CD4-positive, alpha-beta T cell treated with Interleukin-17A for 1 hour (primary cell): ENCODE measurements around the gene DPP7.
"Not testable (repeated sequence)": the region's sequence is repeated elsewhere in the genome, so short reads cannot be mapped to it uniquely, and the experiment has no call there.

Experiments used
- DNase-seq: peaks from one replicate; pipeline ENCODE4 v3.0.0-alpha.2; 2020

DPP7 gene

GRCh38 chr9:137128862-137129455 lies 14.4 kb upstream of the DPP7 start:
- DNase-seq: peak; percentile 29

DNA sequence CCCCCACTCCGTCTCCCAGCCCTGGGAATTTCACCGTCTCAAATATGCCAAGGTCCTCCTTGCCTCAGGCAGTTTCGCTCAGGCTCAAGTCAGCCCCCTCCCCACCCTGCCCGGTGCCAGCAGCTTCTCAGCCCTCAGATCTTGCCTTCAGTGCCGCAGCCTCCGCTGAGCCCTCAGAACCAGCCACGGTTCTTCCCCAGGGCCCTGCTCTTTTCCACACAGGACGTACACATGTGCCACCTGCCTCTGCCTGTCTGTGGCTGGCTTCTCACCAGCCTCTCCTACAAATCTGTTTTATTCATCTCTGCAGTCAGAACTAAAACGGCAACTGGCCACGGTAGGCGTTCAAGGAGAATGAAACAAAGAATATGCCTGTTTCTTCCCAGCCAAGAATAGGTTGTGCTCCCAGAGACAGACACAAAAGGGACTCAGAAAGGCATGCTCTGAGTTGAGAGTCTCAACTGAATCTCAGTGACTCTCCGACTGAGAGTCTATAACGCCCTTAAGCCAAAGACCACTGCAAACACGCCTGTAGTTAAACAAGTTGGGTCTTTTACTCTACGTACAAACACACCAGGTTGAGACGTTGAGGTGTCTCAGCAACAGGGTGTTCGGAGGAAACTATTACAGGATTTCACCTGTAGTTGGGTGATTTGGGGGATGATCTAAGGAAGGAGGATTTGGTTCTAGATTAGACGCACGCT lies 13.8 kb upstream of the DPP7 start:
- peak; percentile 32 for DNase-seq

- peak; percentile 56 for DNase-seq
Measured at GRCh38 chr9:137127301-137128157, 13.0 kb upstream of the DPP7 start.

DNA sequence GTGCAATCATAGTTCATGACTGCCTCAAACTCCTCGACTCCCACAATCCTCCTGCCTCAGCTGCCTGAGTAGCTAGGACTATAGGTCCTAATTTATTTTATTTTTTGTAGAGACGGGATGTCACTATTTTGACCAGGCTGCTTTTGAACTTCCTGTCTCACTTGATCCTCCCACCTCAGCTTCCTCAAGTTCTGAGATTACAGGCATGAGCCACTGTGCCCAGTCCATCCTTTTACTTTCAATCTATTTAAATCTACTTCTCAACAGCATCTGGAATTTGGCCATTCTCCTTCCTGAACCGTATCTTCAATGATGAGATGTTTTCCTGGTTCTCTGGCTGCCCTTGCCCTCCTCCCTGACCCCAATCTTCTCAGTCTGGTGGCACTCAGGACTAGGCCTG lies 12.3 kb upstream of the DPP7 start:
- no peak for DNase-seq

GRCh38 chr9:137123952-137124462 lies 9.5 kb upstream of the DPP7 start:
- DNase-seq: not testable (repeated sequence)

DNA sequence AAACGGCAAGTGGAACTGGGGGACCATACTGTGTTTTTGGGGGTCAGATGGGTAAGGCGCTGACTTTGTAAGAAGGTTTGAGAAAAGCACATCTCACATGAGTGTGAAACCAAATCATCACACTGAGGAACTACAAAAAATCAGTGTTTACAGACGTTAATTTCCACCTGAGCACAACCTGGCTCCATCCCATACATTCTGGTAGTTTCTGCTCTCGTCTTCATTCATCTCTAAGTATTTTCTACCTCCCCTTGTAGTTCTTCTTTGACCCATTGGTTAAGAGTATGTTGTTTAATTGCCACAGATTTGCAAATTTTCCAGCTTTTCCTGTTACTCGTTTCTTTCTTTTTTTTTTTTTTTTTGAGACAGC lies 8.9 kb upstream of the DPP7 start:
- no peak for DNase-seq

- DNase-seq: not testable (repeated sequence)
Measured at GRCh38 chr9:137122796-137123467, 8.4 kb upstream of the DPP7 start.

DNA sequence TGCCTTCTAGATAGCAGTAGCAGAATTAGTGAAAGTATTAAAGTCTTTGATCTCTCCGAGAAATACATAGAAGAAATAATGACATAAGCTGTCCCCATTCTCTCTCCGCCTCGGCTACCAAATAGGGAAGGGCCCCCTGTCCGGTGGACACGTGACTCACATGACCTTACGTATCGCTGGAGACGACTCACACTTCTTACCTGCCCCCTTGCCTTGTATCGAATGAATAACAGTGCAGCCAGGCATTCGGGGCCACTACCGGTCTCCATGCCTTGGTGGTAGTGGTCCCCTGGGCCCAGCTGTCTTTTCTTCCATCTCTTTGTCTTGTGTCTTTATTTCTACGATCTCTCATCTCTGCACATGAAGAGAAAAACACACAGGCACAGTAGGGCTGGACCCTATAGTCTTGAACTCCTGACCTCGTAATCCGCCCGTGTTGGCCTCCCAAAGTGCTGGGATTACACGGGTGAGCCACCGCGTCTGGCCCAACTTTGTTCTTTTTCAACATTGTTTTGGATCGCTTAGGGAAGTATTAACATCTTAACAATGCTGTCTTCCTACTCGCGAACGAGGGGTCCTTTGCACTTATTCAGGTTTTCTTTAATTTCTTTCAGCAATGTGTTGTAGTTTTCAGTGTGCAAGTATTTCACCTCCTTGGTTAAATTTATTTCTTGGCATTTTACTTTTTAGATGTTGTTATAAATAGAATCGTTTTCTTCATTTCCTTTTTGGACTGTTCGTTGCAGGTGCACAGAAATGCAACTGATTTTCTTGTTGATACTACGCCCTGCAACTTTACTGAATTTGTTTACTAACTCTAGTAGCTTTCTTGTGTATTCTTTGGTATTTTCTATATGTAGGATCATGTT lies 7.6 kb upstream of the DPP7 start:
- DNase-seq: not testable (repeated sequence)

- not testable (repeated sequence) for DNase-seq
Measured at GRCh38 chr9:137118092-137118603, 3.6 kb upstream of the DPP7 start.

GRCh38 chr9:137117269-137117731 lies 2.8 kb upstream of the DPP7 start:
- DNase-seq: no peak

- DNase-seq: no peak
Measured at GRCh38 chr9:137116728-137117127, 2.2 kb upstream of the DPP7 start.

GRCh38 chr9:137116027-137116507 lies 1.5 kb upstream of the DPP7 start:
- no peak for DNase-seq

- DNase-seq: no peak
Measured at GRCh38 chr9:137115394-137116026, 977 bp upstream of the DPP7 start.

- DNase-seq: no peak
Measured at GRCh38 chr9:137114220-137114612, 317 bp downstream of the DPP7 start.

GRCh38 chr9:137113385-137114159 lies 961 bp downstream of the DPP7 start:
- peak; percentile 33 for DNase-seq

- DNase-seq: no peak
Measured at GRCh38 chr9:137112564-137113384, 1.8 kb downstream of the DPP7 start.

DNA sequence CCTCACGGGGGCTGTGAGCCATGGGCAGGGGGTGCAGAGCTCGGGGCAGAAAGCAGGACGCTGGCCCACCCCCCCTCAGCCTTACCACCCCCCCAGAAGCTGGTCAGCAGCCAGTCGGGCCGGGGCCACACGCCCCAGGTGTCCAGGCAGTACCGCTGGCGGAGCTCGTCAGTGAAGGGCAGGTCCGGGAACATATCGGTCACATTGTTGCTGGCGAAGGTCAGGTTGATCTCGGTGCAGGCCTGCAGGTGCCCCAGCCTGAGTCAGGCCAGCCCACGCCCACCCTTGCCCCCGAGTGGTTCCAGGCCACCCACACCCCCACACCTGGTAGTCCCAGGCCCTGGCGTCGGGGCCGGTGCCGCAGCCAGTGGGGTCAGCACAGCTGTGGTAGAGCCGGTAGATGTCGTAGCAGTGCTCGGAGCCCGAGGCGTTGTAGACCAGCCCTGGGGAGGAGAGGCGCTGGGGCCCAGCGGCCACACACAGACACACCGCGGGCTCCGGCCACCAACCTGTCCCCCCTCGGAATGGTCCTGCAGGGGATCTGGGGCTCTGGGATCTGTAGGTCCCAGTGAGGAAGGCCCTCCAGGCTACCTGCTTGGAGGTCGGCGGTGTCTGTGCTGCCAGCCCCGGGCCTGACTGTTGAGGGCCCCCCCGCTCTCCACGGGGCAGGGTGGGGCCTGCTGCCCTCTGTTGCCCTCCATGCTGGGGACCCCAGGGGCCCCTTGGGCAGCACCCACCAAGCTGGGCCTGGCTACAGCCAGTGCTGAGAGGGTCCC lies 2.6 kb downstream of the DPP7 start:
- no peak for DNase-seq
